Sigmoid colon (tissue), 7 donors: ENCODE data around the gene EFEMP1. TPM values are rescaled to one million over a fixed set of nuclear protein-coding genes. Genes with fewer than 3 reads are reported as not detected.

Experiments
- DNase-seq: peaks from one replicate; pipeline ENCODE4 v3.0.0-alpha.2; 2019
- H3K27ac ChIP-seq, 4 donors: fragments of 200-600 bp; sonication (generic); one replicate each; pipeline ENCODE4 v1.5.1; 2016 to 2019; ENCODE audit warnings: mild to moderate bottlenecking in 1 of 4
- H3K27me3 ChIP-seq, 3 donors: fragments of 200-600 bp; sonication (generic); one replicate each; pipeline ENCODE4 v1.5.1; 2019; ENCODE audit warnings: mild to moderate bottlenecking in 1 of 3
- H3K36me3 ChIP-seq, 4 donors: fragments of 200-600 bp; sonication (generic); one replicate each; pipeline ENCODE4 v1.5.1; 2016 to 2019
- H3K4me1 ChIP-seq, 4 donors: fragments of 200-600 bp; sonication (generic); one replicate each; pipeline ENCODE4 v1.5.1; 2017 to 2019
- H3K4me3 ChIP-seq, 4 donors: fragments of 200-600 bp; sonication (generic); one replicate each; pipeline ENCODE4 v1.5.1; 2017 to 2019; ENCODE audit warnings: mild to moderate bottlenecking in 2 of 4, moderate library complexity in 1 of 4
- H3K9me3 ChIP-seq, 4 donors: fragments of 200-600 bp in 3 of 4; sonication (generic) in 3 of 4; one replicate each; pipeline versions ENCODE4 v1.5.1 to v1.6.1; 2013 to 2019
- CTCF ChIP-seq, 4 experiments: fragments of 450-650 bp in 3 of 4; fragments of 200-600 bp in 1 of 4; IDR thresholded peaks; one replicate each; pipeline ENCODE4 v1.5.1; 2016 to 2019; ENCODE audit warnings: antibody characterized with exemption in 4 of 4, mild to moderate bottlenecking in 3 of 4, moderate library complexity in 2 of 4
- EP300 ChIP-seq, 4 donors: sonication (generic); formaldehyde crosslinking; IDR thresholded peaks; one replicate each; pipeline ENCODE4 v1.6.1; 2017; ENCODE audit warnings: antibody characterized with exemption in 4 of 4
- POLR2A ChIP-seq, 2 donors: fragments of 450-650 bp; IDR thresholded peaks; one replicate each; pipeline ENCODE4 v1.6.1; 2016; ENCODE audit warnings: antibody characterized with exemption in 2 of 2, mild to moderate bottlenecking in 2 of 2, moderate library complexity in 2 of 2
- POLR2AphosphoS5 ChIP-seq, 4 donors: sonication (generic); formaldehyde crosslinking; IDR thresholded peaks; one replicate each; pipeline ENCODE4 v1.6.1; 2017; ENCODE audit warnings: antibody characterized with exemption in 4 of 4
- WGBS, 2 donors: extraction: QIAGEN DNeasy Blood & Tissue Kit; methylation state at CpG; one replicate each; pipeline ENCODE4 v1.1.7; 2013; 5-methylcytosine and 5-hydroxymethylcytosine counted together
- intact Hi-C: fragments of 100-400 bp; cut with DNase I; formaldehyde crosslinking; loops from one replicate; pipeline ENCODE4 v1.15.1; 2023
- polyA plus RNA-seq, 3 donors: library from polyadenylated mRNA; stranded (reverse); fragments of 200-250 nt; gene quantifications; one replicate each; pipeline ENCODE4 v1.2.3, GENCODE V29; 2013
- total RNA-seq, 4 donors: library from RNA; depleted of rRNA; stranded (reverse); fragments of >200 nt; gene quantifications; one replicate each; pipeline ENCODE4 v1.1.0, GENCODE V29; 2016
- donor health status: healthy with polysubstance abuse.
- donor health status: Bipolar disorder and iron deficiency.
- donor health status: healthy.

EFEMP1 gene
- total and polyA plus RNA-seq, 7 donors: 5.3 to 111 (median 37.7) TPM

- TF ChIP-seq POLR2A (IDR thresholded peaks at IDR 0.05) (no peak), POLR2AphosphoS5 (IDR thresholded peaks at IDR 0.05) (no peak), CTCF (IDR thresholded peaks at IDR 0.05) (no peak), EP300 (IDR thresholded peaks at IDR 0.05) (no peak)
- no peak for DNase-seq
- H3K27ac ChIP-seq: no peak overlapping the region
- no peaks in the 10 kb centered on the region for H3K27me3 ChIP-seq
- H3K4me1 ChIP-seq: no peaks in the 10 kb centered on the region
- whole genome bisulfite sequencing, 2 donors: 83 to 87% methylated on average over 2 of the region's 2 CpGs
- H3K4me3 ChIP-seq: no peak overlapping the region
- intact Hi-C loops: no loop called here
- H3K36me3 ChIP-seq: no peaks in the 10 kb centered on the region
- H3K9me3 ChIP-seq: no peaks in the 10 kb centered on the region
Measured at GRCh38 chr2:55894720-55895119, 28.9 kb downstream of the EFEMP1 start.

- TF ChIP-seq POLR2AphosphoS5 (IDR thresholded peaks at IDR 0.05) (no peak), POLR2A (IDR thresholded peaks at IDR 0.05) (no peak), EP300 (IDR thresholded peaks at IDR 0.05) (no peak)
- intact Hi-C loops: no loop called here
- Histone ChIP-seq H3K4me1 (peaks cover 0 to 7% (median 0%) of the 10 kb centered on the region in 4 donors), H3K4me3 (no peak overlapping the region), H3K36me3 (no peaks in the 10 kb centered on the region), H3K27me3 (no peaks in the 10 kb centered on the region), H3K27ac (peak overlapping the region in 1 of 4 donors; percentile 10), H3K9me3 (no peaks in the 10 kb centered on the region)
- no peak for DNase-seq
- WGBS, 2 donors: 65 to 71% methylated on average over 2 of the region's 2 CpGs
Measured at GRCh38 chr2:55891671-55892094, 31.9 kb downstream of the EFEMP1 start.

- intact Hi-C loops: no loop called here
- DNase-seq: no peak
- Histone ChIP-seq H3K9me3 (no peaks in the 10 kb centered on the region), H3K27ac (peak overlapping the region in 1 of 4 donors; percentile 15), H3K27me3 (no peaks in the 10 kb centered on the region), H3K36me3 (no peaks in the 10 kb centered on the region), H3K4me3 (no peak overlapping the region), H3K4me1 (peaks cover 0 to 15% (median 7%) of the 10 kb centered on the region in 4 donors)
- TF ChIP-seq POLR2A (IDR thresholded peaks at IDR 0.05) (no peak), CTCF (IDR thresholded peaks at IDR 0.05) (no peak), EP300 (IDR thresholded peaks at IDR 0.05) (no peak), POLR2AphosphoS5 (IDR thresholded peaks at IDR 0.05) (no peak)
- WGBS, 2 donors: 89 to 90% methylated on average over 3 of the region's 3 CpGs
Measured at GRCh38 chr2:55888936-55889335, 34.6 kb downstream of the EFEMP1 start.

GRCh38 chr2:55887901-55888624, 35.5 kb downstream of the EFEMP1 start:
- no peak for TF ChIP-seq EP300 (IDR thresholded peaks at IDR 0.05)
- no peak for TF ChIP-seq CTCF (IDR thresholded peaks at IDR 0.05)
- TF ChIP-seq POLR2A (IDR thresholded peaks at IDR 0.05): no peak
- no peak for TF ChIP-seq POLR2AphosphoS5 (IDR thresholded peaks at IDR 0.05)
- DNase-seq: no peak
- Histone ChIP-seq H3K36me3 (no peaks in the 10 kb centered on the region), H3K27ac (peak overlapping the region in 1 of 4 donors; percentile 15), H3K4me3 (no peak overlapping the region), H3K9me3 (no peaks in the 10 kb centered on the region), H3K27me3 (no peaks in the 10 kb centered on the region), H3K4me1 (peaks cover 0 to 22% (median 10%) of the 10 kb centered on the region in 4 donors)
- 73 to 85% methylated on average over 7 of the region's 7 CpGs for WGBS, 2 donors
- intact Hi-C loops: no loop called here

- peak overlapping the region in 3 of 4 donors; percentile 1 to 15 (median 11) for H3K27ac ChIP-seq
- no peak for DNase-seq
- no peaks in the 10 kb centered on the region for H3K9me3 ChIP-seq
- TF ChIP-seq EP300 (IDR thresholded peaks at IDR 0.05): no peak
- TF ChIP-seq CTCF (IDR thresholded peaks at IDR 0.05): no peak
- no peak for TF ChIP-seq POLR2A (IDR thresholded peaks at IDR 0.05)
- no peak for TF ChIP-seq POLR2AphosphoS5 (IDR thresholded peaks at IDR 0.05)
- WGBS, 2 donors: 72 to 76% methylated on average over 2 of the region's 2 CpGs
- H3K4me3 ChIP-seq: no peak overlapping the region
- H3K36me3 ChIP-seq: no peaks in the 10 kb centered on the region
- peaks cover 0 to 22% (median 10%) of the 10 kb centered on the region in 4 donors for H3K4me1 ChIP-seq
- intact Hi-C loops: no loop called here
- no peaks in the 10 kb centered on the region for H3K27me3 ChIP-seq
Measured at GRCh38 chr2:55887351-55887750, 36.2 kb downstream of the EFEMP1 start.
